Coronary artery (tissue), 2 donors: ENCODE results near the gene BAG3.
"Not testable (repeated sequence)": the region's sequence is repeated elsewhere in the genome, so short reads cannot be mapped to it uniquely, and the experiment has no call there.

Experiments
- DNase-seq: peaks from one replicate; pipeline ENCODE4 v3.0.0-alpha.2; 2017; ENCODE audit warnings: low spot score
- H3K27ac ChIP-seq, 2 donors: fragments of 200-600 bp; sonication (generic); one replicate each; pipeline ENCODE4 v1.5.1; 2016 to 2019
- H3K4me3 ChIP-seq: fragments of 200-600 bp; sonication (generic); 2 replicates; pipeline ENCODE4 v1.5.1; 2016; ENCODE audit warnings: mild to moderate bottlenecking, moderate library complexity
- CTCF ChIP-seq: fragments of 200-600 bp; sonication (generic); IDR thresholded peaks from one replicate; pipeline ENCODE4 v1.5.1; 2019; ENCODE audit warnings: antibody characterized with exemption

BAG3 gene

DNA sequence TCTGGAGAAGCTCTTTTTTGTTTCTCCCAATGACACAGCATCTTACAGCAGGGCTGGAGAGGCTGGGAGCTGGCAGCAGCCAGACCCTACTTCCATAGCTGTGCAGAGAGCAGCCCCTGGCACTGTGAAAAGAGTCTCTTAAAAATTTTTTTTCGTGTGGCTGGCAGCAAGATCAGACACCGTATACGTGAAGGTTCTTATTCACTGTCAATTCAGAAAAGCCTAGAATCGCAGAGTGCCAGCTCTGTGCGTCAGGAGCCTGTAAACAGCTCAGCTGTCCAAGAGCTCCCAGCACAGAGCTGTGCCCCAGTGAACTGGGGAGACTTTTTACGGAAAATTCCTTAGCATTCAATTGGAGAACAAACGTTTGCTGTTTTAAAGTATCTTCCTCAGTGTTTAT, 6.5 kb downstream of the BAG3 start:
- Histone ChIP-seq H3K4me3 (peak overlapping the region; percentile 62), H3K27ac (peak overlapping the region; percentile 95 to 99)
- DNase-seq, result no peak
- TF ChIP-seq CTCF, result no peak

- Histone ChIP-seq H3K4me3 (peak overlapping the region; percentile 62), H3K27ac (peak overlapping the region; percentile 95 to 99)
- peak; percentile 93 for DNase-seq
- no peak for TF ChIP-seq CTCF
Observed at GRCh38 chr10:119658274-119658673, 7.1 kb downstream of the BAG3 start.

GRCh38 chr10:119659951-119660350, 8.8 kb downstream of the BAG3 start:
- no peak overlapping the region for H3K4me3 ChIP-seq
- peak overlapping the region; percentile 95 to 99 for H3K27ac ChIP-seq
- no peak for DNase-seq
- TF ChIP-seq CTCF, result no peak

DNA sequence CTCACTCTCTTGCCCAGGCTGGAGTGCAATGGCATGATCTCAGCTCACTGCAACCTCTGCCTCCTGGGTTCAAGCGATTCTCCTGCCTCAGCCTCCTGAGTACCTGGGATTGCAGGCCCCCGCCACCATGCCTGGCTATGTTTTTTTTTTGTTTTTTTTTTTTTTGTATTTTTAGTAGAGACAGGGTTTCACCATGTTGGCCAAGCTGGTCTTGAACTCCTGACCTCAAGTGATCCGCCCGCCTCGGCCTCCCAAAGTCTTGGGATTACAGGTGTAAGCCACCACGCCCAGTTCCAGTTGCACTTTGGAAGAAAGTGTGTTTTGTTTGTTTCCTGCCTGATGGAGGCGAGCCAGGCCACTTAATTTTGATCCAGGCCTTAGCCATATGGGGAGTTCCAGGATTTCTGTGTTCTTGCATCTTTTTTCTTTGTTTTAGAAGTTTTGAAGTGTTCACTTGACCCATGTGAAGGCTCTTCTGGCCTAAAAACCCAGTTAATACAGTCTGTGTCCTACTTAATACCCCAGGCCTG, 11.0 kb downstream of the BAG3 start:
- not testable (repeated sequence) for DNase-seq, H3K27ac ChIP-seq, H3K4me3 ChIP-seq

DNA sequence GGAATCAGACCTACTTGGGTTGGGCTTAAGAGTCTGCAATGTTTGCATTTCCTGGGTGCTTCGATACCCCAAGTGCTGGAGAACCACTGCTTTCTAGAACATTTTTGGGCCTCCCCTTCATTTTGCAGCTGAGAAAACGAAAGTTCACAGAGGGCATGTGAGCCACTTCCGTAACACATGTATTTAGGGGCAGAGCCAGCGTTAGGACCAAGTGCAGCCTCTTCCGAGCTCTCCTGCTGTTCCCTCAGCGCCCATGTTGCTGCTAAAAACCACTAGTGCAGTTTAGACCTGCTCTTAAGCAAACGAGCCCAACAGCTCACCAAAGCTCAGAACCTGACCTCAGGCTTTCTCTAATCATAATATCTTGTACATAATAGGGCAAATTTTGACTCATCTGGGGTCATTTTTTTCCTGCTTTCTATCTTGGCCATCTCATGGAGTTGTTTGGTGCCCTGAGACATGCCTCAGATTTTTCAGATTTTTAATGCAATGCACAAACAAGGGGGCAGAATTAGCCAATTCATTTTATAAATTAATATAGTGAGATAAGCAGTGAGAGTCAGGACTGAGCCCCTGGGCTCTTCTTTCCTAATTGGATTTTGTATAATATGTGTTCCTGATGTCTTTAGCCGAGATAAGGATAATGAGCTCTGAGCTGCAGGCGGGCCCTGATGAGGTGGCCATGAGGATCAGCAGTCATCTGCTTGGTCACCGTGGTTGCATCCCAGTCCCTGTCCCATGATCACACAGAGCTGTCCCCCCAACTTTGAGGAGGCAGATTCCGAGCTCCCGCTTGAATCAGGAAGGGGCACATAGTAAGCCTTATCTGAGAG, 12.9 kb downstream of the BAG3 start:
- TF ChIP-seq CTCF, result no peak
- Histone ChIP-seq H3K27ac (peak overlapping the region; percentile 5 to 40), H3K4me3 (no peak overlapping the region)
- DNase-seq, result peak; percentile 68

DNA sequence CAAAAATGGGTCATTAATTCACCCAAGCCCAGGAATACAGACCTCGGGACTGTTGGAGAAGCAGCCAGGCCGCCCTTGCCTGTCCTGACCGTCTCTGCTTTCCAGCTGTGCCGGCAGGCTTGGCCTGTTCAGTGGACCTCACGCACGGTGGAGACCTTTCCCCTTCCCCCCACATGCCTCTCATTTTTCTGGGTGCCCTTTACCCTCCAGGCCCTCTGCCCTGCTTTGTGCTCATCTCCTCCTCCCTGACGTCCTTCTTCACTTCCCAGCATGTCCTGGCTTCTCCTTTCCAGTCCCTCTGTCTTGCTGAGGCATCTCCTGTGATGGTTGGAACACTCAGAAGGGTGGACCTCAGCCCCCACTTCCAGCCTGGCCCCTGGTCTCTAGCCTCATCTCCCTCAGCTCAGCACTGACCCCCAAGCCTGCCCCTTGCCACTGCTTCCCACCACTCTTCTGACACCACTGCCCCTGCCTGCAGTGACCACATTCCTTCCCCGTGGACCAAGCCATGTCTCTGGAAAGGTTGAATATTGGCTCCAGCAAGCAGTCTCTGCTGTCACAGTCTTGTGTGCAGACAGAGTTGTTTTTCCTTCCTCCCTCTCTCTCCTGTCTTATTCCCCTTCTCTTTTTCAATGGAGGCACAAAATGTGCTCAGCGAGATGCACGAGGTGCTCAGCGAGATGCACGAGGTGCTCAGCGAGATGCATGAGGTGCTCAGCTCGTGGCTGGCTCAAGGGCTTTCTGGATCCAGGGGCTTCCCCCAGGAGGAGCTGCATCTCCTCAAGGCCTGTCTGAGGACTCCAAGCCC, 14.9 kb downstream of the BAG3 start:
- peak overlapping the region; percentile 30 to 81 for H3K27ac ChIP-seq
- no peak for TF ChIP-seq CTCF

GRCh38 chr10:119666709-119667004, 15.5 kb downstream of the BAG3 start:
- Histone ChIP-seq H3K27ac (peak overlapping the region in 1 of 2 donors; percentile 81), H3K4me3 (no peak overlapping the region)
- DNase-seq, result no peak
- TF ChIP-seq CTCF, result no peak

More for the DNA sequence above, 14.9 kb downstream of the BAG3 start:
- no peak overlapping the region for H3K4me3 ChIP-seq
- peak; percentile 68 for DNase-seq
